Transverse colon (tissue), 4 donors: ENCODE measurements around the gene PHB1. TPM values are rescaled to one million over a fixed set of nuclear protein-coding genes. Genes with fewer than 3 reads are reported as not detected.

Experiments used
- DNase-seq: peaks from one replicate; pipeline ENCODE4 v3.0.0-alpha.2; 2019
- H3K27ac ChIP-seq, 4 donors: fragments of 200-600 bp; sonication (generic); 2 replicates each; pipeline ENCODE4 v1.5.1; 2016 to 2018; ENCODE audit warnings: inconsistent platforms in 4 of 4
- H3K27me3 ChIP-seq: fragments of 200-600 bp; sonication (generic); 2 replicates; pipeline ENCODE4 v1.5.1; 2017; ENCODE audit warnings: inconsistent platforms
- H3K36me3 ChIP-seq, 4 donors: fragments of 200-600 bp; sonication (generic); 2 replicates each; pipeline ENCODE4 v1.5.1; 2017 to 2019; ENCODE audit warnings: inconsistent platforms in 4 of 4
- H3K4me1 ChIP-seq, 4 donors: fragments of 200-600 bp; sonication (generic); 2 replicates each; pipeline ENCODE4 v1.5.1; 2017 to 2020; ENCODE audit warnings: inconsistent platforms in 4 of 4
- H3K4me3 ChIP-seq, 4 donors: fragments of 200-600 bp; sonication (generic); 1 replicate in 1 of 4; 2 replicates in 3 of 4; pipeline versions ENCODE4 v1.5.1 to v1.6.1; 2017 to 2019; ENCODE audit warnings: inconsistent platforms in 4 of 4
- H3K9me3 ChIP-seq, 2 donors: fragments of 200-600 bp; sonication (generic); 2 replicates each; pipeline ENCODE4 v1.5.1; 2017 to 2019; ENCODE audit warnings: inconsistent platforms in 2 of 2
- CTCF ChIP-seq, 5 experiments: fragments of 200-600 bp in 3 of 5; fragments of 450-650 bp in 2 of 5; sonication (generic) in 3 of 5; IDR thresholded peaks; 1 replicate in 2 of 5; 2 replicates in 3 of 5; pipeline ENCODE4 v1.5.1; 2016 to 2017; ENCODE audit warnings: antibody characterized with exemption in 5 of 5, inconsistent platforms in 3 of 5, mild to moderate bottlenecking in 2 of 5, moderate library complexity in 1 of 5
- EP300 ChIP-seq: sonication (generic); formaldehyde crosslinking; IDR thresholded peaks from one replicate; pipeline ENCODE4 v1.6.1; 2017; ENCODE audit warnings: antibody characterized with exemption, low read depth
- POLR2A ChIP-seq: fragments of 450-650 bp; IDR thresholded peaks from one replicate; pipeline ENCODE4 v1.6.1; 2016; ENCODE audit warnings: antibody characterized with exemption, mild to moderate bottlenecking, moderate library complexity
- POLR2AphosphoS5 ChIP-seq, 3 donors: sonication (generic); formaldehyde crosslinking; IDR thresholded peaks; one replicate each; pipeline ENCODE4 v1.6.1; 2016; ENCODE audit warnings: antibody characterized with exemption in 3 of 3
- WGBS, 2 donors: methylation state at CpG; one replicate each; pipeline ENCODE4 v1.1.5; 2018; ENCODE audit warnings: low coverage in 1 of 2; 5-methylcytosine and 5-hydroxymethylcytosine counted together
- in situ Hi-C, 4 donors: fragments of 200-750 bp; cut with MboI; loops; one replicate each; pipeline versions ENCODE4 v1.15.0 to v1.15.1; 2017; ENCODE audit warnings: low sequenced_read_pairs in 3 of 4, low pct_ligation_motif_present in 1 of 4, low pct_unique_long_range_greater_than_20kb in 1 of 4
- intact Hi-C: fragments of 100-400 bp; cut with DNase I; formaldehyde crosslinking; loops from one replicate; pipeline ENCODE4 v1.15.1; 2023; ENCODE audit warnings: low total_unique reads
- total RNA-seq, 4 donors: library from RNA; depleted of rRNA; stranded (reverse); fragments of >200 nt; gene quantifications; one replicate each; pipeline ENCODE4 v1.1.0, GENCODE V29; 2016

PHB1 gene
- 100 to 1,000 TPM in 1 of 4 donors, 10 to 100 TPM in 3; 40.8 to 114 (median 74.4) TPM for total RNA-seq

GRCh38 chr17:49414622-49415350, at the start of gene PHB1:
Gene PHB1 (minus strand): TSS chr17:49414882. CDS start chr17:49413264, 1,618 bp downstream.
- in situ Hi-C loops (loop anchor here in 1 of 4 donors (25.0 kb wide), 1 partner anchor 298 kb away; the partner anchor contains the start of gene SLC35B1), intact Hi-C loops (no loop called here)
- peak within 1 kb of the TSS; percentile 64 to 92 (median 84) for H3K4me3 ChIP-seq
- peak; percentile 47 to 63 (median 62) for TF ChIP-seq POLR2AphosphoS5 (IDR thresholded peaks at IDR 0.05)
- peak; percentile 78 for TF ChIP-seq POLR2A
- TF ChIP-seq CTCF (IDR thresholded peaks at IDR 0.05): no peak
- no peak for TF ChIP-seq EP300
- peak within 1 kb of the TSS; percentile 67 to 86 (median 78) for H3K27ac ChIP-seq
- peaks cover 0 to 28% (median 14%) of the 10 kb centered on the region in 4 donors for H3K36me3 ChIP-seq
- DNase-seq: peak; percentile 97
- H3K27me3 ChIP-seq: no peaks in the 10 kb centered on the region
- peaks cover 9 to 21% (median 14%) of the 10 kb centered on the region in 4 donors for H3K4me1 ChIP-seq
- WGBS, 2 donors: 0% methylated on average over 3 to 30 of the region's 30 CpGs
- no peaks in the 10 kb centered on the region for H3K9me3 ChIP-seq

DNA sequence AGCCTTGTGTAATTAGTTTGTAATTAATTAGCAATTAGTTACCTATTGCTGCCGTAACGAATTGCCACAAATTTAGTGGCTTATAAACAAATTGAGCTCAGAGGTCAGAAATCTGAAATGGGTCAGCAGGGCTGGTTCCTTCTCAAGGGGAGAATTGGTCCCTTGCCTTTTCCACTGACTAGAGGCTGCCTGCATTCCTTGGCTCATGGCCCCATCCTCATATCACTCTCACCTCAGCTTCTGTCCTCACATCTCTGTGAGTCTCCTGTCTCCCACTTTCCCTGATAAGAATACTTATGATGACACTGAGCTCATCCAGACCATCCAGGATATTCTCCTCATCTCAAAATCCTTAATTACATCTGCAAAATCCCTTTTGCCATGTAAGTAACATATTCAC, 49.4 kb upstream of the PHB1 start:
- Histone ChIP-seq H3K4me3 (no peak overlapping the region), H3K36me3 (no peaks in the 10 kb centered on the region), H3K4me1 (no peaks in the 10 kb centered on the region), H3K27me3 (peaks cover 54% of the 10 kb centered on the region), H3K9me3 (peaks cover 5 to 6% of the 10 kb centered on the region in 2 donors), H3K27ac (no peak overlapping the region)
- WGBS, 2 donors: 84% methylated on average over 2 of the region's 2 CpGs; no CpG with 5 or more reads in 1 of the 2 donors
- in situ Hi-C loops: no loop called here
- intact Hi-C loops: no loop called here
- TF ChIP-seq EP300 (no peak), CTCF (IDR thresholded peaks at IDR 0.05) (no peak), POLR2AphosphoS5 (IDR thresholded peaks at IDR 0.05) (no peak), POLR2A (no peak)
- DNase-seq: no peak

DNA sequence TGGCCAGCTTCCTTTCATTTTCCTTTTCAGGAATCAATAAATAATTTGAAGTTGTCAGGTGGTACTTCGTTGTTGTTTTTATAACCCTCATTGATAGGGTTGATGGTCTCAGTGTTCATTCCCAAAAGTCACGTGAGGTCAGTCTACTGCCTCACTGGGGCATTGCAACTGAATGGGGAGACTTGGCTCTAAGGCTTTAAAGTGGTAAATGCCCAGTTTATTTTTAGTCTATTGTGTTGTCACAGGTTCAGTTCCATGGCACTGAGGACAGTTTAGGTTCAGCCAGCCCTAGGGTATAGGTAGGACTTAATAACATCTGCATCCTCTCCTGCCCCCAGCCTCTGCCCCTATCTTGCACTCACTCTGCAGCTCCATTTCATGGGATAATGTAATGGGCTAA, 46.9 kb upstream of the PHB1 start:
- Histone ChIP-seq H3K4me3 (no peak overlapping the region), H3K36me3 (no peaks in the 10 kb centered on the region), H3K4me1 (no peaks in the 10 kb centered on the region), H3K27ac (no peak overlapping the region), H3K9me3 (peaks cover 5 to 6% of the 10 kb centered on the region in 2 donors), H3K27me3 (peaks cover 56% of the 10 kb centered on the region)
- no peak for DNase-seq
- in situ Hi-C loops (no loop called here), intact Hi-C loops (no loop called here)
- WGBS, 2 donors: 53% methylated on average over 2 of the region's 2 CpGs; no CpG with 5 or more reads in 1 of the 2 donors
- TF ChIP-seq CTCF (IDR thresholded peaks at IDR 0.05) (no peak), POLR2AphosphoS5 (IDR thresholded peaks at IDR 0.05) (no peak), POLR2A (no peak), EP300 (no peak)

- intact Hi-C loops: no loop called here
- WGBS, 2 donors: 69% methylated on average over 7 of the region's 7 CpGs; no CpG with 5 or more reads in 1 of the 2 donors
- H3K27ac ChIP-seq: no peak overlapping the region
- in situ Hi-C loops: no loop called here
- H3K9me3 ChIP-seq: peaks cover 5 to 6% of the 10 kb centered on the region in 2 donors
- no peak overlapping the region for H3K4me3 ChIP-seq
- H3K4me1 ChIP-seq: no peaks in the 10 kb centered on the region
- no peaks in the 10 kb centered on the region for H3K36me3 ChIP-seq
- H3K27me3 ChIP-seq: peaks cover 58% of the 10 kb centered on the region
- TF ChIP-seq EP300: no peak
- TF ChIP-seq CTCF (IDR thresholded peaks at IDR 0.05): no peak
- no peak for TF ChIP-seq POLR2A
- TF ChIP-seq POLR2AphosphoS5 (IDR thresholded peaks at IDR 0.05): no peak
- DNase-seq: no peak
Observed at GRCh38 chr17:49460401-49460800, 45.7 kb upstream of the PHB1 start.
